ENCODE data around the gene COPS9.

Gene COPS9

GRCh38 chr2:240147382-240147781 lies 11.3 kb upstream of the COPS9 start:
- no peak for DNase-seq

- no peak for DNase-seq
Observed at GRCh38 chr2:240146627-240147278, 10.6 kb upstream of the COPS9 start.

GRCh38 chr2:240146141-240146561 lies 10.0 kb upstream of the COPS9 start:
- DNase-seq: no peak

GRCh38 chr2:240145461-240145860 lies 9.4 kb upstream of the COPS9 start:
- DNase-seq: no peak

- no peak for DNase-seq
Observed at GRCh38 chr2:240144649-240145261, 8.7 kb upstream of the COPS9 start.

- DNase-seq: peak; percentile 64
Observed at GRCh38 chr2:240143801-240144648, 7.9 kb upstream of the COPS9 start.

- no peak for DNase-seq
Observed at GRCh38 chr2:240143276-240143675, 7.2 kb upstream of the COPS9 start.

- DNase-seq: no peak
Observed at GRCh38 chr2:240142859-240143258, 6.8 kb upstream of the COPS9 start.

- DNase-seq: no peak
Observed at GRCh38 chr2:240142256-240142775, 6.2 kb upstream of the COPS9 start.

- no peak for DNase-seq
Observed at GRCh38 chr2:240141736-240142135, 5.6 kb upstream of the COPS9 start.

GRCh38 chr2:240140920-240141319 lies 4.8 kb upstream of the COPS9 start:
- no peak for DNase-seq

- DNase-seq: no peak
Observed at GRCh38 chr2:240140511-240140910, 4.4 kb upstream of the COPS9 start, which contains the start of gene OTOS. TSS of gene OTOS (minus strand) at chr2:240140658. CDS start at chr2:240140326, 332 bp downstream.

- no peak for DNase-seq
Observed at GRCh38 chr2:240139666-240140393, 3.7 kb upstream of the COPS9 start.

- no peak for DNase-seq
Observed at GRCh38 chr2:240139011-240139441, 2.9 kb upstream of the COPS9 start.

GRCh38 chr2:240138254-240138984 lies 2.3 kb upstream of the COPS9 start:
- DNase-seq: no peak

GRCh38 chr2:240137596-240138253 lies 1.6 kb upstream of the COPS9 start:
- no peak for DNase-seq

- DNase-seq: no peak
Observed at GRCh38 chr2:240136671-240137292, 677 bp upstream of the COPS9 start.

- DNase-seq: no peak
Observed at GRCh38 chr2:240135706-240136012, 446 bp downstream of the COPS9 start.

GRCh38 chr2:240134956-240135520 lies 1.1 kb downstream of the COPS9 start:
- DNase-seq: no peak

GRCh38 chr2:240134466-240134865 lies 1.6 kb downstream of the COPS9 start:
- no peak for DNase-seq

GRCh38 chr2:240133401-240133800 lies 2.7 kb downstream of the COPS9 start:
- no peak for DNase-seq

Data from CD4-positive, alpha-beta T cell treated with Interleukin-4 for 4 hours (primary cell).